OCI-LY7 (cell line): Measurements from ENCODE around the gene IL15RA. TPM values are rescaled to one million over a fixed set of nuclear protein-coding genes. Genes with fewer than 3 reads are reported as not detected.

Source experiments
- BruUV-seq: library from RNA; stranded (reverse); fragments of 400-500 nt; replicated peaks from 2 replicates; lab custom pipeline; 2021; lab: Mats Ljungman, UMichigan
- CTCF ChIA-PET: fragments of 300-600 bp; sonication (Branson Sonifier 250); formaldehyde crosslinking; loops from one replicate; lab custom pipeline; 2022; ENCODE audit warnings: antibody characterized with exemption; ENCODE audit not compliant: unreplicated experiment; lab: Charles Lee
- POLR2A ChIA-PET: fragments of 300-600 bp; sonication (Branson Sonifier 250); formaldehyde crosslinking; loops from one replicate; lab custom pipeline; 2022; ENCODE audit warnings: antibody characterized with exemption; lab: Charles Lee
- DNase-seq: peaks from one replicate; pipeline ENCODE4 v3.0.0-alpha.2; 2015; ENCODE audit warnings: low spot score
- H2AFZ ChIP-seq: fragments of 200-600 bp; sonication (generic), shearing (Covaris generic); 2 replicates; pipeline ENCODE4 v1.6.1; 2014; ENCODE audit warnings: mild to moderate bottlenecking, antibody characterized with exemption, low read length, moderate library complexity
- H3K27ac ChIP-seq: fragments of 200-600 bp; sonication (generic); 2 replicates; pipeline ENCODE4 v1.5.1; 2014; ENCODE audit warnings: mixed run types, low read depth, mild to moderate bottlenecking, moderate library complexity, low read length, inconsistent platforms; ENCODE audit not compliant: poor library complexity, severe bottlenecking
- H3K36me3 ChIP-seq: fragments of 200-600 bp; sonication (generic); 2 replicates; pipeline ENCODE4 v1.6.1; 2014; ENCODE audit warnings: mild to moderate bottlenecking, antibody characterized with exemption, low read length, moderate library complexity, mixed read lengths; ENCODE audit not compliant: insufficient read depth
- H3K4me1 ChIP-seq: fragments of 200-600 bp; sonication (generic); 2 replicates; pipeline ENCODE4 v1.5.1; 2014; ENCODE audit warnings: mild to moderate bottlenecking, low read length; ENCODE audit not compliant: insufficient read depth, poor library complexity, severe bottlenecking
- H3K4me2 ChIP-seq: fragments of 200-600 bp; sonication (generic); 2 replicates; pipeline ENCODE4 v1.6.1; 2014; ENCODE audit warnings: mild to moderate bottlenecking, low read length
- H3K4me3 ChIP-seq: fragments of 200-600 bp; sonication (generic); 2 replicates; pipeline ENCODE4 v1.5.1; 2014; ENCODE audit warnings: mild to moderate bottlenecking, low read depth, low read length; ENCODE audit not compliant: poor library complexity, severe bottlenecking
- H3K79me2 ChIP-seq: fragments of 200-600 bp; sonication (generic); 2 replicates; pipeline ENCODE4 v1.6.1; 2016; ENCODE audit warnings: low read depth, mild to moderate bottlenecking, low read length, moderate library complexity, mixed read lengths; ENCODE audit not compliant: insufficient read depth
- H3K9me2 ChIP-seq: fragments of 200-600 bp; sonication (generic); 2 replicates; pipeline ENCODE4 v1.6.1; 2016; ENCODE audit warnings: mild to moderate bottlenecking, low read length, mixed read lengths; ENCODE audit not compliant: insufficient read depth
- H3K9me3 ChIP-seq: fragments of 200-600 bp; sonication (generic); 2 replicates; pipeline ENCODE4 v1.6.1; 2014; ENCODE audit warnings: mild to moderate bottlenecking, mixed run types, low read length, mixed read lengths
- H4K20me1 ChIP-seq: fragments of 200-600 bp; sonication (generic); 2 replicates; pipeline ENCODE4 v1.6.1; 2014; ENCODE audit warnings: mild to moderate bottlenecking, antibody characterized with exemption, low read length, moderate library complexity, mixed read lengths; ENCODE audit not compliant: insufficient read depth
- CTCF ChIP-seq: fragments of 200-600 bp; sonication (generic); conservative IDR thresholded peaks from 2 replicates; pipeline ENCODE4 v1.5.1; 2014; ENCODE audit warnings: mild to moderate bottlenecking, antibody characterized with exemption, low read length, moderate library complexity, mixed read lengths
- EZH2phosphoT487 ChIP-seq: fragments of 200-600 bp; sonication (generic); IDR thresholded peaks from 2 replicates; pipeline ENCODE4 v1.6.1; 2018; ENCODE audit warnings: low read depth, borderline replicate concordance, mild to moderate bottlenecking, mixed run types, antibody characterized with exemption, low read length, moderate library complexity, mixed read lengths
- intact Hi-C: fragments of 100-400 bp; cut with micrococcal nuclease; formaldehyde crosslinking; loops from one replicate; pipeline ENCODE4 v1.10.0; 2022; ENCODE audit not compliant: unreplicated experiment
- total RNA-seq, 2 experiments: library from RNA; depleted of rRNA in 1 of 2; stranded (reverse); fragments of >200 nt in 1 of 2; shearing (Covaris generic) in 1 of 2; gene quantifications; 2 replicates each; pipeline ENCODE4 v1.2.3, GENCODE V29; 2014 to 2022

The IL15RA gene
- total RNA-seq, 2 experiments from 2014 or later = 5.9 to 14.5 TPM

- H3K4me1 ChIP-seq = no peaks in the 10 kb centered on the region
- no peak for DNase-seq
- H3K4me3 ChIP-seq = no peak overlapping the region
- H4K20me1 ChIP-seq = no peaks in the 10 kb centered on the region
- no peaks in the 10 kb centered on the region for H3K9me2 ChIP-seq
- POLR2A ChIA-PET = interaction anchor here (1.7 kb wide), 1 partner anchor 9 kb away, joined by 8 read pairs; no protein-coding TSS in a partner anchor
- TF ChIP-seq EZH2phosphoT487 = no peak
- no peak for TF ChIP-seq CTCF
- H3K9me3 ChIP-seq = no peaks in the 10 kb centered on the region
- BruUV-seq = no TSS peak
- no peak overlapping the region for H3K27ac ChIP-seq
- no peaks in the 10 kb centered on the region for H3K79me2 ChIP-seq
- no peak overlapping the region for H2AFZ ChIP-seq
- intact Hi-C loops = no loop called here
- H3K4me2 ChIP-seq = no peak overlapping the region
- H3K36me3 ChIP-seq = no peaks in the 10 kb centered on the region
- CTCF ChIA-PET = no interaction called here
These were observed 24.5 kb downstream of the IL15RA start for GRCh38 chr10:5952731-5953385.

GRCh38 chr10:5951721-5952407, 25.5 kb downstream of the IL15RA start:
- no peaks in the 10 kb centered on the region for H4K20me1 ChIP-seq
- H3K9me2 ChIP-seq = no peaks in the 10 kb centered on the region
- no TSS peak for BruUV-seq
- CTCF ChIA-PET = no interaction called here
- H2AFZ ChIP-seq = no peak overlapping the region
- intact Hi-C loops = no loop called here
- H3K36me3 ChIP-seq = no peaks in the 10 kb centered on the region
- no peaks in the 10 kb centered on the region for H3K4me1 ChIP-seq
- H3K9me3 ChIP-seq = no peaks in the 10 kb centered on the region
- DNase-seq = no peak
- TF ChIP-seq EZH2phosphoT487 = no peak
- no peak for TF ChIP-seq CTCF
- POLR2A ChIA-PET = interaction anchor here (0.8 kb wide), 1 partner anchor 25 kb away, joined by 3 read pairs; no protein-coding TSS in a partner anchor
- no peak overlapping the region for H3K27ac ChIP-seq
- H3K79me2 ChIP-seq = no peaks in the 10 kb centered on the region
- H3K4me2 ChIP-seq = no peak overlapping the region
- H3K4me3 ChIP-seq = no peak overlapping the region
